Endodermal cell (in vitro differentiated cells): ENCODE data around the gene CSTPP1. TPM values are rescaled to one million over a fixed set of nuclear protein-coding genes. Genes with fewer than 3 reads are reported as not detected.
"Not testable (repeated sequence)": the region's sequence is repeated elsewhere in the genome, so short reads cannot be mapped to it uniquely, and the experiment has no call there.

Source experiments
- DNase-seq: peaks from one replicate; pipeline ENCODE4 v3.0.0-alpha.2; 2017
- H3K27ac ChIP-seq: 2 replicates; pipeline ENCODE4 v1.5.1; 2013; ENCODE audit warnings: mild to moderate bottlenecking, low read depth, low read length, moderate library complexity
- H3K27me3 ChIP-seq: 2 replicates; pipeline ENCODE4 v1.6.1; 2013; ENCODE audit warnings: mild to moderate bottlenecking, low read length, moderate library complexity; ENCODE audit not compliant: insufficient read depth, control insufficient read depth, poor library complexity, severe bottlenecking
- H3K36me3 ChIP-seq: 2 replicates; pipeline ENCODE4 v1.7.0; 2013; ENCODE audit warnings: mild to moderate bottlenecking, low read length, moderate library complexity; ENCODE audit not compliant: control insufficient read depth, insufficient read depth
- H3K4me1 ChIP-seq: one replicate; pipeline ENCODE4 v1.7.0; 2013; ENCODE audit warnings: low read length; ENCODE audit not compliant: control insufficient read depth, insufficient read depth
- H3K4me3 ChIP-seq: 2 replicates; pipeline ENCODE4 v1.5.1; 2013; ENCODE audit warnings: mild to moderate bottlenecking, low read length, moderate library complexity
- H3K9ac ChIP-seq: 2 replicates; pipeline ENCODE4 v1.6.1; 2013; ENCODE audit warnings: mild to moderate bottlenecking, low read length, moderate library complexity; ENCODE audit not compliant: poor library complexity, severe bottlenecking; ENCODE audit errors: extremely low read depth
- H3K9me3 ChIP-seq: 2 replicates; pipeline ENCODE4 v1.6.1; 2013; ENCODE audit warnings: mild to moderate bottlenecking, low read length, moderate library complexity; ENCODE audit not compliant: control insufficient read depth
- H3K27ac Mint-ChIP-seq: 2 replicates; pipeline ENCODE4 v1.8.0; 2020; ENCODE audit warnings: mixed read lengths
- H3K27me3 Mint-ChIP-seq: 2 replicates; pipeline ENCODE4 v1.8.0; 2021; ENCODE audit warnings: mild to moderate bottlenecking, mixed read lengths; ENCODE audit not compliant: insufficient read depth
- H3K36me3 Mint-ChIP-seq: 2 replicates; pipeline ENCODE4 v1.8.0; 2020; ENCODE audit warnings: low read depth, mixed read lengths
- H3K4me1 Mint-ChIP-seq: 2 replicates; pipeline ENCODE4 v1.8.0; 2020; ENCODE audit warnings: mixed read lengths
- H3K4me3 Mint-ChIP-seq: 2 replicates; pipeline ENCODE4 v1.8.0; 2020; ENCODE audit warnings: mild to moderate bottlenecking, moderate library complexity, mixed read lengths
- H3K9me3 Mint-ChIP-seq: 2 replicates; pipeline ENCODE4 v1.8.0; 2020; ENCODE audit warnings: mild to moderate bottlenecking, mixed read lengths
- CTCF ChIP-seq: fragments of 200-600 bp; sonication (generic); conservative IDR thresholded peaks from 2 replicates; pipeline ENCODE4 v1.5.0; 2021; ENCODE audit warnings: antibody characterized with exemption, mild to moderate bottlenecking
- WGBS, 2 experiments: methylation state at CpG; one replicate each; pipeline versions ENCODE4 v1.1.5 to v1.1.7; 2013; ENCODE audit warnings: missing lambda C conversion rate in 2 of 2, mixed read lengths in 1 of 2; ENCODE audit not compliant: insufficient coverage in 1 of 2, insufficient read length in 1 of 2; 5-methylcytosine and 5-hydroxymethylcytosine counted together
- total RNA-seq, 2 donors: library from RNA; stranded (reverse); fragmentation: NEBNext Ultra II Directional in 1 of 2; extraction: Animal tissue kit (Norgen Biotek cat#: 25700) in 1 of 2; gene quantifications; 2 replicates in 1 of 2; 3 replicates in 1 of 2; pipeline ENCODE4 v1.2.1, GENCODE V29; 2021

CSTPP1 gene
- total RNA-seq, 2 donors from 2014 or later: 46.7 to 57.6 TPM

- Histone ChIP-seq H3K9ac (no peak overlapping the region), H3K27ac (peak overlapping the region; percentile 8), H3K9me3 (no peaks in the 10 kb centered on the region), H3K4me1 (no peaks in the 10 kb centered on the region), H3K4me3 (no peak overlapping the region), H3K27me3 (peaks cover 13% of the 10 kb centered on the region), H3K36me3 (no peaks in the 10 kb centered on the region)
- Mint-ChIP-seq H3K4me1 (peaks cover 20% of the 10 kb centered on the region), H3K9me3 (peaks cover 3% of the 10 kb centered on the region), H3K27ac (no peak overlapping the region), H3K4me3 (no peak overlapping the region), H3K36me3 (no peaks in the 10 kb centered on the region), H3K27me3 (peaks cover 20% of the 10 kb centered on the region)
- WGBS, 2 experiments: 74 to 76% methylated on average over 4 of the region's 4 CpGs
- DNase-seq: no peak
- no peak for TF ChIP-seq CTCF
Measured at GRCh38 chr11:46920755-46921154, 15.8 kb upstream of the CSTPP1 start.

GRCh38 chr11:46927928-46928327 lies 8.6 kb upstream of the CSTPP1 start:
- H3K9me3 Mint-ChIP-seq: peaks cover 30% of the 10 kb centered on the region
- peaks cover 19% of the 10 kb centered on the region for H3K9me3 ChIP-seq
- not testable (repeated sequence) for H3K27ac ChIP-seq, H3K27me3 ChIP-seq, H3K4me3 Mint-ChIP-seq, H3K4me1 ChIP-seq, H3K4me1 Mint-ChIP-seq, H3K27me3 Mint-ChIP-seq, H3K9ac ChIP-seq, DNase-seq, H3K4me3 ChIP-seq, H3K36me3 ChIP-seq, H3K36me3 Mint-ChIP-seq, H3K27ac Mint-ChIP-seq
- 91 to 100% methylated on average over 1 to 4 of the region's 4 CpGs for WGBS, 2 experiments

- not testable (repeated sequence) for H3K4me1 Mint-ChIP-seq, H3K4me3 Mint-ChIP-seq, H3K27me3 Mint-ChIP-seq, H3K4me1 ChIP-seq, DNase-seq, H3K27ac ChIP-seq, H3K9ac ChIP-seq, H3K4me3 ChIP-seq, H3K36me3 Mint-ChIP-seq, H3K27ac Mint-ChIP-seq, H3K36me3 ChIP-seq, H3K27me3 ChIP-seq
- H3K9me3 ChIP-seq: peaks cover 19% of the 10 kb centered on the region
- peaks cover 30% of the 10 kb centered on the region for H3K9me3 Mint-ChIP-seq
- 64% methylated on average over 1 of the region's 1 CpG; no CpG with 5 or more reads in 1 of the 2 experiments for WGBS, 2 experiments
Measured at GRCh38 chr11:46928701-46929100, 7.9 kb upstream of the CSTPP1 start.

GRCh38 chr11:46930089-46930488 lies 6.5 kb upstream of the CSTPP1 start:
- no peak overlapping the region for H3K9ac ChIP-seq
- Mint-ChIP-seq H3K27me3 (peaks cover 1% of the 10 kb centered on the region), H3K4me1 (no peaks in the 10 kb centered on the region), H3K4me3 (no peak overlapping the region), H3K27ac (no peak overlapping the region), H3K9me3 (peaks cover 30% of the 10 kb centered on the region), H3K36me3 (no peaks in the 10 kb centered on the region)
- 89 to 91% methylated on average over 1 of the region's 1 CpG for WGBS, 2 experiments
- H3K36me3 ChIP-seq: no peaks in the 10 kb centered on the region
- TF ChIP-seq CTCF: no peak
- no peaks in the 10 kb centered on the region for H3K4me1 ChIP-seq
- H3K4me3 ChIP-seq: no peak overlapping the region
- DNase-seq: no peak
- H3K9me3 ChIP-seq: peaks cover 19% of the 10 kb centered on the region
- H3K27me3 ChIP-seq: no peaks in the 10 kb centered on the region
- H3K27ac ChIP-seq: no peak overlapping the region
